Hepatocyte (in vitro differentiated cells): ENCODE measurements around the gene SLC4A1AP. TPM values are rescaled to one million over a fixed set of nuclear protein-coding genes. Genes with fewer than 3 reads are reported as not detected.
"Not testable (repeated sequence)": the region's sequence is repeated elsewhere in the genome, so short reads cannot be mapped to it uniquely, and the experiment has no call there.

Experiments
- DNase-seq: peaks from one replicate; pipeline ENCODE4 v3.0.0-alpha.2; 2016; ENCODE audit warnings: low spot score
- H2AFZ ChIP-seq: fragments of 200-600 bp; sonication (generic); 2 replicates; pipeline ENCODE4 v1.6.0; 2016; ENCODE audit warnings: antibody characterized with exemption, mild to moderate bottlenecking
- H3K27ac ChIP-seq: fragments of 200-600 bp; sonication (generic); 2 replicates; pipeline ENCODE4 v1.5.1; 2016; ENCODE audit warnings: mild to moderate bottlenecking
- H3K27me3 ChIP-seq: fragments of 200-600 bp; sonication (generic); 2 replicates; pipeline ENCODE4 v1.6.1; 2016
- H3K36me3 ChIP-seq: fragments of 200-600 bp; sonication (generic); replicated peaks from 2 replicates; pipeline ENCODE4 v1.5.1; 2016; ENCODE audit warnings: low read depth; ENCODE audit not compliant: insufficient read depth
- H3K4me1 ChIP-seq: fragments of 200-600 bp; sonication (generic); 2 replicates; pipeline ENCODE4 v1.5.1; 2016; ENCODE audit warnings: mild to moderate bottlenecking, moderate library complexity; ENCODE audit not compliant: insufficient read depth
- H3K4me2 ChIP-seq: fragments of 200-600 bp; sonication (generic); 2 replicates; pipeline ENCODE4 v1.6.0; 2016
- H3K4me3 ChIP-seq: fragments of 200-600 bp; sonication (generic); 2 replicates; pipeline ENCODE4 v1.5.1; 2016; ENCODE audit warnings: mild to moderate bottlenecking
- H3K79me2 ChIP-seq: fragments of 200-600 bp; sonication (generic); 2 replicates; pipeline ENCODE4 v1.6.0; 2017; ENCODE audit warnings: mild to moderate bottlenecking
- H3K9me2 ChIP-seq: fragments of 200-600 bp; sonication (generic); replicated peaks from 2 replicates; pipeline ENCODE4 v1.6.0; 2017; ENCODE audit warnings: mild to moderate bottlenecking; ENCODE audit not compliant: insufficient read depth
- H3K9me3 ChIP-seq: fragments of 200-600 bp; sonication (generic); 2 replicates; pipeline ENCODE4 v1.5.1; 2016; ENCODE audit warnings: low read depth, mild to moderate bottlenecking
- H4K20me1 ChIP-seq: fragments of 200-600 bp; sonication (generic); 2 replicates; pipeline ENCODE4 v1.6.0; 2016; ENCODE audit warnings: mild to moderate bottlenecking; ENCODE audit not compliant: insufficient read depth, poor library complexity, severe bottlenecking
- EZH2 ChIP-seq: fragments of 200-600 bp; sonication (generic); IDR thresholded peaks from 2 replicates; pipeline ENCODE4 v1.6.1; 2016; ENCODE audit warnings: antibody characterized with exemption, mild to moderate bottlenecking, borderline replicate concordance
- EZH2phosphoT487 ChIP-seq: fragments of 200-600 bp; sonication (generic); IDR thresholded peaks from one replicate; pipeline ENCODE4 v1.6.1; 2018; ENCODE audit warnings: antibody characterized with exemption, mild to moderate bottlenecking, low read depth, moderate library complexity; ENCODE audit not compliant: unreplicated experiment, severe bottlenecking
- WGBS: methylation state at CpG from one replicate; pipeline ENCODE4 v1.1.6; 2016; ENCODE audit warnings: low lambda C conversion rate; ENCODE audit errors: missing lambda C conversion rate; 5-methylcytosine and 5-hydroxymethylcytosine counted together
- polyA plus RNA-seq: library from polyadenylated mRNA; unstranded; fragments of >200 nt; fragmentation: Nextera tagmentation; extraction: Ambion mirVana; gene quantifications from 2 replicates; pipeline ENCODE4 v1.2.1, GENCODE V29; 2016
- total RNA-seq: library from RNA; depleted of rRNA; stranded (reverse); fragments of >200 nt; gene quantifications from 2 replicates; pipeline ENCODE4 v1.2.3, GENCODE V29; 2014
- TF ChIP-seq, protein P1 (sequence below): fragments of 200-600 bp; sonication (generic); IDR thresholded peaks from 2 replicates; pipeline ENCODE4 v1.5.1; 2016; ENCODE audit warnings: antibody characterized with exemption, mild to moderate bottlenecking; ENCODE audit not compliant: poor library complexity

The SLC4A1AP gene
- total and polyA plus RNA-seq, 2 experiments from 2014 or later = 21.1 to 21.9 TPM

DNA sequence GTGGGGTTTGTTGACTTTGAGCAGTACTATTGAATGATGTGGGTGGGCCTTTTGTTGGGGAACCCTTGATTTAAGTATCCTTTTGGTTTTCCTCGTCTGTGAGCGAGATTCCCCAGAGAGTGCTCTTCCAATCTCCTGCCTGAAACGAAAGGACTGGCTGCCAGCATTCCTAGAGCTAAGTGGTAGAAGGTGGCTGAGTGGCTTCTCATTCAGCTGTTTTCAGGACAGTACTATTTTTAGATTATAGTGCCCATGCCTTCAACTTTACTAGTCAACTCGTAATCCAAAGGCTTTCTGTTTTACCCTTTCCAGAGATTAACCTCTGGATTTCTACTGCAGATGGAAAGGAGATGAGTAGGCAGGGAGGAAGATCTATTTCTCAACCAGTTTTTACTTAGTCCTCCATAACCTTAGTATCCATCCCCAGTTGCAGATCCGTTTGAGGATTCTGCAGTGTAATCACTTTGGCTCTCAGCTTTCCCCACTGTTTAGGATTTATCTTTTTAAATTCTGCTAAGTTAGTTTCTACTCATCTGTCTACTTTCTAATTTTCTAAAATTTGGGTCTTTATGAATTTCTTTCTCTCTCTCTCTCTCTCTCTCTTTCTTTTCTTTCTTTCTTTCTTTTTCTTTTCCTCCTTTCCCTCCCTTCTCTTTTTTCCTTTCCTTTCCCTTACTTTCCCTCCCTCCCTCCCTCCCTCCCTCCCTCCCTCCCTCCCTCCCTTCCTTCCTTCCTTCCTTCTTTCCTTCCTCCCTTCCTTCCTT, 9.2 kb downstream of the SLC4A1AP start:
- no peaks in the 10 kb centered on the region for H3K36me3 ChIP-seq

DNA sequence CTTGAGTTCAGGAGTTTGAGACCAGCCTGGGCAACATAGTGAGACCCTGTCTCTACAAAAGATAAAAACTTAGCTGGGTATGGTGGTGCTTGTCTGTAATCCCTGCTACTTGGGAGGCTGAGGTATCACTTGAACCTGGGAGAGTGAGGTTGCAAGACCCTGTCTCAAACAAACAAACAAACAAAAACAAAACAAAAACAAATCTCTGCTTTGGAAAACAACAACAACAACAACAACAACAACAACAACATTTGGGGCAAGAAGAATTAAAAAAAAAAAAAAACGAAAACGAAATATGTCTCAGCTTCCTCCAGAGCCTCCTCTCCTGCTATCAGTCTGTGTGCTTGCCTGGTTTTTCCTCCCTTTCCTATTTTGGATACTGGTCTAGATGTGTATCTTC, 16.9 kb downstream of the SLC4A1AP start:
- H3K4me1 ChIP-seq = peaks cover 6% of the 10 kb centered on the region
- H2AFZ ChIP-seq = no peak overlapping the region
- no peaks in the 10 kb centered on the region for H3K36me3 ChIP-seq
- H3K4me2 ChIP-seq = no peak overlapping the region
- 98% methylated on average over 2 of the region's 2 CpGs for WGBS
- no peaks in the 10 kb centered on the region for H3K9me3 ChIP-seq
- no peaks in the 10 kb centered on the region for H3K27me3 ChIP-seq
- H3K4me3 ChIP-seq = no peak overlapping the region
- H4K20me1 ChIP-seq = no peaks in the 10 kb centered on the region
- no peaks in the 10 kb centered on the region for H3K9me2 ChIP-seq
- TF ChIP-seq EZH2 = no peak
- TF ChIP-seq, protein P1, sequence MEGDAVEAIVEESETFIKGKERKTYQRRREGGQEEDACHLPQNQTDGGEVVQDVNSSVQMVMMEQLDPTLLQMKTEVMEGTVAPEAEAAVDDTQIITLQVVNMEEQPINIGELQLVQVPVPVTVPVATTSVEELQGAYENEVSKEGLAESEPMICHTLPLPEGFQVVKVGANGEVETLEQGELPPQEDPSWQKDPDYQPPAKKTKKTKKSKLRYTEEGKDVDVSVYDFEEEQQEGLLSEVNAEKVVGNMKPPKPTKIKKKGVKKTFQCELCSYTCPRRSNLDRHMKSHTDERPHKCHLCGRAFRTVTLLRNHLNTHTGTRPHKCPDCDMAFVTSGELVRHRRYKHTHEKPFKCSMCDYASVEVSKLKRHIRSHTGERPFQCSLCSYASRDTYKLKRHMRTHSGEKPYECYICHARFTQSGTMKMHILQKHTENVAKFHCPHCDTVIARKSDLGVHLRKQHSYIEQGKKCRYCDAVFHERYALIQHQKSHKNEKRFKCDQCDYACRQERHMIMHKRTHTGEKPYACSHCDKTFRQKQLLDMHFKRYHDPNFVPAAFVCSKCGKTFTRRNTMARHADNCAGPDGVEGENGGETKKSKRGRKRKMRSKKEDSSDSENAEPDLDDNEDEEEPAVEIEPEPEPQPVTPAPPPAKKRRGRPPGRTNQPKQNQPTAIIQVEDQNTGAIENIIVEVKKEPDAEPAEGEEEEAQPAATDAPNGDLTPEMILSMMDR = no peak
- TF ChIP-seq EZH2phosphoT487 = no peak
- peak overlapping the region; percentile 94 for H3K27ac ChIP-seq
- no peak for DNase-seq
- H3K79me2 ChIP-seq = no peaks in the 10 kb centered on the region

More for the DNA sequence above, 9.2 kb downstream of the SLC4A1AP start:
- Histone ChIP-seq H2AFZ (no peak overlapping the region), H3K27ac (no peak overlapping the region), H3K9me3 (no peaks in the 10 kb centered on the region), H3K9me2 (no peaks in the 10 kb centered on the region), H3K4me3 (no peak overlapping the region), H3K4me1 (no peaks in the 10 kb centered on the region), H4K20me1 (no peaks in the 10 kb centered on the region), H3K4me2 (no peak overlapping the region), H3K79me2 (no peaks in the 10 kb centered on the region), H3K27me3 (no peaks in the 10 kb centered on the region)
- TF ChIP-seq EZH2phosphoT487 = no peak
- TF ChIP-seq EZH2 = no peak
- TF ChIP-seq, protein P1 = no peak
- DNase-seq = no peak
- WGBS = 91% methylated on average over 5 of the region's 5 CpGs

DNA sequence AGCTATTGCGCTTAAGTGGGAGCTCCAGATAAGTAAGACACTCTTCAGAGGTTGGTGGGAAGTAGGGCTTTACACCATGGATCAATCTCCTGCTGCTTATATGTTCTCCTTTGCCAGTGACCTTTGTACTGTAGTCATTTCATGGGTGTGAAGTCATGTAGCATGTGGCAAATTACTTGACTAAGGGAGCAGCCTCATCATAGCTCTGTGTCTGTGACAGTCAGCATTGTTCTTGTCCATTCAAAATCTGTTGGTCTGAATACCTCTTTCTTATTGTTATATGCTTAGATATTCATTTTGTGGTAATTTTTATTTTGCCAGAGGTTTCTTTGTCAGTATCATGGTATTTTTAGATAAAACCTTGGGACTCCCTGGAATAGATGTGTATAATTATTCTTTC, 18.2 kb downstream of the SLC4A1AP start:
- H4K20me1 ChIP-seq = no peaks in the 10 kb centered on the region
- no peaks in the 10 kb centered on the region for H3K9me2 ChIP-seq
- H3K4me2 ChIP-seq = peak overlapping the region; percentile 34
- no peaks in the 10 kb centered on the region for H3K79me2 ChIP-seq
- no peaks in the 10 kb centered on the region for H3K36me3 ChIP-seq
- peak overlapping the region; percentile 94 for H3K27ac ChIP-seq
- no peak for TF ChIP-seq EZH2
- TF ChIP-seq EZH2phosphoT487 = no peak
- TF ChIP-seq, protein P1 = no peak
- H2AFZ ChIP-seq = no peak overlapping the region
- no peak overlapping the region for H3K4me3 ChIP-seq
- H3K9me3 ChIP-seq = no peaks in the 10 kb centered on the region
- H3K27me3 ChIP-seq = no peaks in the 10 kb centered on the region
- DNase-seq = peak; percentile 55
- peaks cover 6% of the 10 kb centered on the region for H3K4me1 ChIP-seq
- 80% methylated on average over 1 of the region's 1 CpG for WGBS

DNA sequence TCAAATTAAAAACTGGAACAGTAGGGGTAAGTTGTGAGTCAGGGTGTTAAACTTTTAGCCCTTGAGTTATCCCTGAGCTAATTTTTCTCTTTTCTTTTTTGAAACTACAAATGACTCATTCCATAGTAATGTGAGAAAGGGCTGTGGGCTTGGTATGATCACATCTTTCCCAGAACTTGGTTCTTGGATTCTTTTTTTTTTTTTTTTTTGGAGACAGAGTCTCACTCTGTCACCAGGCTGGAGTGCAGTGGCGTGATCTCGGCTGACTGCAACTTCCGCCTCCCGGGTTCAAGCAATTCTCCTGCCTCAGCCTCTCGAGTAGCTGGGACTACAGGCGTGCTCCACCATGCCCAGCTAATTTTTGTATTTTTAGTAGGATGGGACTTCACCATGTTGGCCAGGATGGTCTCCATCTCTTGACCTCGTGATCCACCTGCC, 18.7 kb downstream of the SLC4A1AP start:
- H3K36me3 ChIP-seq = not testable (repeated sequence)
- WGBS = 88% methylated on average over 7 of the region's 7 CpGs
- H3K4me2 ChIP-seq = peak overlapping the region; percentile 34

More for the DNA sequence above, 18.7 kb downstream of the SLC4A1AP start:
- H3K4me1 ChIP-seq, H2AFZ ChIP-seq, H3K4me3 ChIP-seq, H3K79me2 ChIP-seq, H3K27me3 ChIP-seq, H4K20me1 ChIP-seq, H3K9me3 ChIP-seq, H3K9me2 ChIP-seq: not testable (repeated sequence)
- peak; percentile 49 for DNase-seq
- peak overlapping the region; percentile 94 for H3K27ac ChIP-seq
